Measurements from ENCODE around the gene HOXA9. TPM values are rescaled to one million over a fixed set of nuclear protein-coding genes. Genes with fewer than 3 reads are reported as not detected.

Gene HOXA9
- total and polyA plus RNA-seq, 10 of the 15 experiments (the other 5 are each of a cell fraction or from before 2014, with no cell fraction given): not detected

- no peak for FAIRE-seq
- H3K4me3 ChIP-seq: no peak overlapping the region
- H3K4me1 ChIP-seq (ENCODE audit: control insufficient read depth, insufficient read depth, low read length): no peaks in the 10 kb centered on the region
- CTCF ChIA-PET: interaction anchor here (0.9 to 3.3 kb wide), 2 partner anchors 383 to 726 kb away, joined by 3 to 93 read pairs; no protein-coding TSS in a partner anchor
- intact Hi-C loops (cut with micrococcal nuclease; ENCODE audit: unreplicated experiment) (no loop called here), in situ Hi-C loops (cut with MboI) (no loop called here)
- no peak for DNase-seq (ENCODE audit: low read depth, low spot score)
- RAD21 ChIA-PET (ENCODE audit: unreplicated experiment): no interaction called here
- POLR2A ChIA-PET: no interaction called here
- H3K79me2 ChIP-seq (ENCODE audit: control insufficient read depth, insufficient read depth, low read length): no peaks in the 10 kb centered on the region
- no peaks in the 10 kb centered on the region; the same call in 2 of the 3 replicates for H3K9me3 ChIP-seq (replicated peaks; ENCODE audit: control insufficient read depth, insufficient read depth, low read length)
- peaks cover 24 to 42% of the 10 kb centered on the region in 2 experiments for H3K27me3 ChIP-seq (replicated peaks in 1 of 2; ENCODE audit: control insufficient read depth in 2 of 2, insufficient read depth in 2 of 2, low read length in 1 of 2)
- H3K27ac ChIP-seq (ENCODE audit: control insufficient read depth, insufficient read depth): no peak overlapping the region
- TF ChIP-seq SMAD5 (IDR thresholded peaks at IDR 0.05; ENCODE audit: low read depth) (no peak), CHD1 (IDR thresholded peaks at IDR 0.05; ENCODE audit: low read depth, low read length) (no peak), IRF5 (IDR thresholded peaks at IDR 0.05; ENCODE audit: borderline replicate concordance) (no peak), RB1 (IDR thresholded peaks at IDR 0.05; ENCODE audit: borderline replicate concordance) (no peak), CREB1 (IDR thresholded peaks at IDR 0.05; ENCODE audit: low read depth) (no peak), CTCF (IDR thresholded peaks at IDR 0.05 in 2 of 3, conservative IDR thresholded peaks at IDR 0.05 in 1 of 3; ENCODE audit: control insufficient read depth in 2 of 3, extremely low read depth in 1 of 3, insufficient read depth in 1 of 3, low read depth in 3 of 3, low read length in 3 of 3) (no peak), USF2 (IDR thresholded peaks at IDR 0.05; ENCODE audit: borderline replicate concordance, low read depth, low read length) (no peak), RELA (IDR thresholded peaks at IDR 0.05; ENCODE audit: borderline replicate concordance, partially characterized antibody) (no peak), ZZZ3 (IDR thresholded peaks at IDR 0.05; ENCODE audit: control insufficient read depth, insufficient read length, low read depth) (no peak), FOS (IDR thresholded peaks at IDR 0.05; ENCODE audit: borderline replicate concordance, extremely low read depth, insufficient read length) (no peak), ZBTB33 (IDR thresholded peaks at IDR 0.05) (no peak), CREM (IDR thresholded peaks at IDR 0.05; ENCODE audit: low read depth) (no peak), NFYA (IDR thresholded peaks at IDR 0.05; ENCODE audit: borderline replicate concordance, low read depth, low read length) (no peak), USF1 (IDR thresholded peaks at IDR 0.05; ENCODE audit: borderline replicate concordance, extremely low read length, insufficient read depth, low read depth, low read length) (no peak), ATF7 (IDR thresholded peaks at IDR 0.05; ENCODE audit: low read depth) (no peak), HCFC1 (IDR thresholded peaks at IDR 0.05; ENCODE audit: low read length) (no peak)
- no peaks in the 10 kb centered on the region for H3K36me3 ChIP-seq (ENCODE audit: control insufficient read depth in 2 of 2, insufficient read depth in 2 of 2, low read length in 1 of 2)
- no peak for ATAC-seq
- SMC1A ChIA-PET (ENCODE audit: uncharacterized antibody, unreplicated experiment): no interaction called here
- no peak overlapping the region for H3K9ac ChIP-seq (ENCODE audit: control insufficient read depth, insufficient read depth, low read length)
- 50% methylated on average over 29 of the region's 29 CpGs for WGBS (ENCODE audit: insufficient coverage, insufficient replicate concordance, low lambda C conversion rate, missing lambda C conversion rate)
- no TSS peak for BruUV-seq (replicated peaks)
- 0 out of 2 replicates have a peak, but pooled peaks cover 3% of the 10 kb centered on the region for H4K20me1 ChIP-seq (ENCODE audit: control insufficient read depth, insufficient read depth)
- no peak overlapping the region for H2AFZ ChIP-seq (ENCODE audit: control insufficient read depth, low read depth, low read length)
- no peak overlapping the region for H3K4me2 ChIP-seq (ENCODE audit: control insufficient read depth, insufficient read depth)
These were observed 28.1 kb upstream of the HOXA9 start for GRCh38 chr7:27193335-27194001.

All from GM12878 (cell line).